Bronchial epithelial cell (primary cell): Measurements from ENCODE around the gene KIF25. TPM values are rescaled to one million over a fixed set of nuclear protein-coding genes. Genes with fewer than 3 reads are reported as not detected.

Experiments
- DNase-seq: peaks from one replicate; pipeline ENCODE4 v3.0.0-alpha.2; 2010; ENCODE audit warnings: low read depth
- FAIRE-seq: peaks from 2 replicates; lab custom pipeline; 2011; peaks lifted over from hg19 to GRCh38; lab: Jason Lieb, UNC
- H3K27me3 ChIP-seq: 2 replicates; pipeline ENCODE4 v1.5.1; 2011; ENCODE audit warnings: low read length; ENCODE audit not compliant: control insufficient read depth, insufficient read depth
- H3K36me3 ChIP-seq: 2 replicates; pipeline ENCODE4 v1.5.1; 2011; ENCODE audit warnings: low read length; ENCODE audit not compliant: control insufficient read depth, insufficient read depth
- H3K4me3 ChIP-seq: 2 replicates; pipeline ENCODE4 v1.5.1; 2011; ENCODE audit warnings: mild to moderate bottlenecking, low read depth, low read length, control low read depth
- CTCF ChIP-seq: IDR thresholded peaks from 2 replicates; pipeline ENCODE4 v1.5.1; 2011; ENCODE audit warnings: mild to moderate bottlenecking, moderate library complexity, low read length, control low read depth, inconsistent platforms; ENCODE audit not compliant: insufficient read depth, severe bottlenecking
- total RNA-seq: library from RNA; depleted of rRNA; stranded (reverse); fragments of >200 nt; gene quantifications from 2 replicates; pipeline ENCODE4 v1.2.1, GENCODE V29; 2014

KIF25 gene
- total RNA-seq, 1 donor from 2014 or later = not detected

- H3K36me3 ChIP-seq = no peaks in the 10 kb centered on the region
- TF ChIP-seq CTCF = no peak
- FAIRE-seq = no peak
These were observed 15.5 kb upstream of the KIF25 start for GRCh38 chr6:167981916-167982462.

GRCh38 chr6:167984144-167984719 is 13.2 kb upstream of the KIF25 start:
- Histone ChIP-seq H3K4me3 (no peak overlapping the region), H3K27me3 (peaks cover 2% of the 10 kb centered on the region), H3K36me3 (no peaks in the 10 kb centered on the region)
- no peak for TF ChIP-seq CTCF
- DNase-seq (no peak), FAIRE-seq (no peak)

More at GRCh38 chr6:167981916-167982462, 15.5 kb upstream of the KIF25 start:
- DNase-seq = no peak
- H3K27me3 ChIP-seq = peaks cover 2% of the 10 kb centered on the region
- H3K4me3 ChIP-seq = no peak overlapping the region

- Histone ChIP-seq H3K27me3 (peaks cover 2% of the 10 kb centered on the region), H3K36me3 (no peaks in the 10 kb centered on the region), H3K4me3 (no peak overlapping the region)
- DNase-seq (no peak), FAIRE-seq (no peak)
- no peak for TF ChIP-seq CTCF
These were observed 12.4 kb upstream of the KIF25 start for GRCh38 chr6:167984876-167985604.

- FAIRE-seq = no peak
- H3K27me3 ChIP-seq = peaks cover 2% of the 10 kb centered on the region
- DNase-seq = no peak
These were observed 11.4 kb upstream of the KIF25 start for GRCh38 chr6:167985911-167986595.

More at GRCh38 chr6:167985911-167986595, 11.4 kb upstream of the KIF25 start:
- no peak for TF ChIP-seq CTCF
- H3K36me3 ChIP-seq = no peaks in the 10 kb centered on the region
- no peak overlapping the region for H3K4me3 ChIP-seq
